MM.1S (cell line): ENCODE measurements around the gene PTX3.

ENCODE experiments used
- DNase-seq: peaks from one replicate; pipeline ENCODE4 v3.0.0-alpha.2; 2015
- H2AFZ ChIP-seq: fragments of 300-600 bp; sonication (generic); 2 replicates; pipeline ENCODE4 v1.6.0; 2016; ENCODE audit warnings: antibody characterized with exemption, low read length
- H3F3A ChIP-seq: fragments of 300-600 bp; sonication (generic); 2 replicates; pipeline ENCODE4 v1.6.1; 2016; ENCODE audit warnings: mild to moderate bottlenecking, antibody characterized with exemption, low read length, moderate library complexity, mixed read lengths; ENCODE audit not compliant: insufficient read depth
- H3K27ac ChIP-seq: fragments of 300-600 bp; sonication (generic); 2 replicates; pipeline ENCODE4 v1.5.1; 2016; ENCODE audit warnings: mild to moderate bottlenecking, low read length
- H3K27me3 ChIP-seq: fragments of 300-600 bp; sonication (generic); replicated peaks from 2 replicates; pipeline ENCODE4 v1.6.0; 2016; ENCODE audit warnings: low read length; ENCODE audit not compliant: insufficient read depth
- H3K36me3 ChIP-seq: fragments of 300-600 bp; sonication (generic); replicated peaks from 2 replicates; pipeline ENCODE4 v1.6.1; 2016; ENCODE audit warnings: mild to moderate bottlenecking, low read length, mixed read lengths; ENCODE audit not compliant: insufficient read depth
- H3K4me1 ChIP-seq: fragments of 300-600 bp; sonication (generic); 2 replicates; pipeline ENCODE4 v1.6.1; 2016; ENCODE audit warnings: low read length, mixed read lengths
- H3K4me2 ChIP-seq: fragments of 300-600 bp; sonication (generic); 2 replicates; pipeline ENCODE4 v1.6.0; 2016; ENCODE audit warnings: low read depth, low read length
- H3K4me3 ChIP-seq: fragments of 300-600 bp; sonication (generic); 2 replicates; pipeline ENCODE4 v1.5.1; 2016; ENCODE audit warnings: low read length, mixed read lengths
- H3K79me2 ChIP-seq: fragments of 300-600 bp; sonication (generic); 2 replicates; pipeline ENCODE4 v1.6.1; 2016; ENCODE audit warnings: mixed run types, low read length, mixed read lengths
- H3K9ac ChIP-seq: fragments of 300-600 bp; sonication (generic); 2 replicates; pipeline ENCODE4 v1.6.1; 2016; ENCODE audit warnings: low read length, mixed read lengths
- H3K9me2 ChIP-seq: fragments of 300-600 bp; sonication (generic); replicated peaks from 2 replicates; pipeline ENCODE4 v1.6.1; 2016; ENCODE audit warnings: mild to moderate bottlenecking, low read length, mixed read lengths; ENCODE audit not compliant: insufficient read depth
- H3K9me3 ChIP-seq: fragments of 300-600 bp; sonication (generic); replicated peaks from 2 replicates; pipeline ENCODE4 v1.6.1; 2016; ENCODE audit warnings: mild to moderate bottlenecking, low read length, mixed read lengths; ENCODE audit not compliant: insufficient read depth
- H4K20me1 ChIP-seq: fragments of 300-600 bp; sonication (generic); 2 replicates; pipeline ENCODE4 v1.6.1; 2016; ENCODE audit warnings: mild to moderate bottlenecking, low read length, moderate library complexity, mixed read lengths; ENCODE audit not compliant: insufficient read depth
- EZH2 ChIP-seq: fragments of 300-600 bp; sonication (generic); optimal IDR thresholded peaks from 2 replicates; pipeline ENCODE3; 2017; ENCODE audit warnings: low read depth, mild to moderate bottlenecking, antibody characterized with exemption, low read length, mixed read lengths
- EZH2phosphoT487 ChIP-seq: fragments of 300-600 bp; sonication (generic); IDR thresholded peaks from 2 replicates; pipeline ENCODE4 v1.6.1; 2018; ENCODE audit warnings: antibody characterized with exemption, low read length
- TF ChIP-seq, protein P1 (sequence below): fragments of 300-600 bp; sonication (generic); IDR thresholded peaks from 2 replicates; pipeline ENCODE4 v1.5.1; 2016; ENCODE audit warnings: antibody characterized with exemption, low read length, mixed read lengths

PTX3 gene

DNA sequence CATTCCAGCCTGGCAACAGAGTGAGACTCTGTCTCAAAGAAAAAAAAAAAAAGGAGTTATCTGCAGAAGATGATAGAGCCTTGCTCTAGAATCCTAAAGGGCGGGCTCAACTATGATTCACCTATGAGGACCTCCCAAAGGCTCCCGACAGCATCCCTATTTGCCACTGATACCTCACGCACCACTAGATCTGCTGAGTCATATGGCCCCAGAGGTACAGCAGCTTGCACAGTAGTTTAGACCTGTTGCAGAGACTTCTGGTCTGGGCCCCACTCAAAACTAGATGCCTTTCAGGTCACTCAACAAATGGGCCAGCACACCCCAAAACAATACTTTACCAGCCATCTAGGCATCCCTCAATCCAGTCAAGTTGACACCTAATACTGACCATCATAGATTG lies 38.1 kb upstream of the PTX3 start:
- Histone ChIP-seq H3K4me2 (no peak overlapping the region), H3K4me3 (no peak overlapping the region), H3K27me3 (no peaks in the 10 kb centered on the region), H3F3A (no peaks in the 10 kb centered on the region), H3K27ac (no peak overlapping the region), H4K20me1 (no peaks in the 10 kb centered on the region), H3K9me2 (no peaks in the 10 kb centered on the region), H2AFZ (no peak overlapping the region), H3K4me1 (no peaks in the 10 kb centered on the region), H3K9ac (no peak overlapping the region), H3K36me3 (no peaks in the 10 kb centered on the region), H3K79me2 (no peaks in the 10 kb centered on the region), H3K9me3 (no peaks in the 10 kb centered on the region)
- TF ChIP-seq EZH2phosphoT487: no peak
- no peak for TF ChIP-seq EZH2
- TF ChIP-seq, protein P1, sequence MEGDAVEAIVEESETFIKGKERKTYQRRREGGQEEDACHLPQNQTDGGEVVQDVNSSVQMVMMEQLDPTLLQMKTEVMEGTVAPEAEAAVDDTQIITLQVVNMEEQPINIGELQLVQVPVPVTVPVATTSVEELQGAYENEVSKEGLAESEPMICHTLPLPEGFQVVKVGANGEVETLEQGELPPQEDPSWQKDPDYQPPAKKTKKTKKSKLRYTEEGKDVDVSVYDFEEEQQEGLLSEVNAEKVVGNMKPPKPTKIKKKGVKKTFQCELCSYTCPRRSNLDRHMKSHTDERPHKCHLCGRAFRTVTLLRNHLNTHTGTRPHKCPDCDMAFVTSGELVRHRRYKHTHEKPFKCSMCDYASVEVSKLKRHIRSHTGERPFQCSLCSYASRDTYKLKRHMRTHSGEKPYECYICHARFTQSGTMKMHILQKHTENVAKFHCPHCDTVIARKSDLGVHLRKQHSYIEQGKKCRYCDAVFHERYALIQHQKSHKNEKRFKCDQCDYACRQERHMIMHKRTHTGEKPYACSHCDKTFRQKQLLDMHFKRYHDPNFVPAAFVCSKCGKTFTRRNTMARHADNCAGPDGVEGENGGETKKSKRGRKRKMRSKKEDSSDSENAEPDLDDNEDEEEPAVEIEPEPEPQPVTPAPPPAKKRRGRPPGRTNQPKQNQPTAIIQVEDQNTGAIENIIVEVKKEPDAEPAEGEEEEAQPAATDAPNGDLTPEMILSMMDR: no peak
- no peak for DNase-seq

DNA sequence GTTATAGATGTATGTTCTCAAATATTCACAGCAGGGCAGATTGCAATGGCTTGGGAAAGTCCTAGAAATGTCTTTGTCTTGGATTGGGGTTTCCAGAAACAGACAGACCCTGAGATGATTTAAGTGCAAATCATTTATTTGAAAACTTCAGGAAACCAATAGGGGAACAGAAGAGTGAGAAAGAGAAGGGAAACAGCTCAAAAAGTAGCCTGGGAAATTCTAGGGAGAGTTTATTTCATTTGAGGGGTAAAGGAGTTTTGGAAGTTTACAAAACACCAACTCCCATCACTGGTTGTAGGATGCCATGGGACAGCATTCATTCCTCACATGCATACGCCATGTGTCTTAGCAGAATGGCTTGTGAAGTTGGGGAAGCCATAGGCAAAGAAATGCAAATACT lies 32.3 kb upstream of the PTX3 start:
- Histone ChIP-seq H3K9me2 (no peaks in the 10 kb centered on the region), H3K36me3 (no peaks in the 10 kb centered on the region), H3K4me2 (no peak overlapping the region), H3K79me2 (no peaks in the 10 kb centered on the region), H3F3A (no peaks in the 10 kb centered on the region), H4K20me1 (no peaks in the 10 kb centered on the region), H3K9me3 (no peaks in the 10 kb centered on the region), H3K4me3 (no peak overlapping the region), H3K4me1 (no peaks in the 10 kb centered on the region), H3K27ac (no peak overlapping the region), H2AFZ (no peak overlapping the region), H3K9ac (no peak overlapping the region), H3K27me3 (no peaks in the 10 kb centered on the region)
- no peak for DNase-seq
- TF ChIP-seq, protein P1: no peak
- TF ChIP-seq EZH2phosphoT487: no peak
- TF ChIP-seq EZH2: no peak

DNA sequence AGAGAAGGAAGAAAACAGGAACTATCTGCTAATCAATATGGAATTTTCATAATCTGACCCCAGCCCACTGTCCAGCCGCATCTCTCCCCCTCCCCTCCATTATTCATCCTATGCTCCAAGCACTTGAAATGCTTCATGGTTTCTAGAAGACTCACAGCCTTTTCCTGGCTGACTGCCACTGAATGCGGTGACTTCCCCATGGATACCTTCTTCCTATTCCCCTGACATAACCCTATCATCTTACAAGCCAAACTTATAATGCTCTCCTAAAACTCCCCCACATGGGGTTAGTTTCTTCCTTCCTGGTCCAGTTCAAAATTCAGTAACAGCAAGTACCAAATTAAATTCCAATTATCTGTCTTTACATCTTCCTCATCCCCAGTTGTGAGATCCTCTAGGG lies 31.2 kb upstream of the PTX3 start:
- no peaks in the 10 kb centered on the region for H3K27me3 ChIP-seq
- no peak overlapping the region for H3K4me2 ChIP-seq
- no peaks in the 10 kb centered on the region for H3K36me3 ChIP-seq
- DNase-seq: no peak
- H4K20me1 ChIP-seq: no peaks in the 10 kb centered on the region
- no peaks in the 10 kb centered on the region for H3K9me2 ChIP-seq
- H2AFZ ChIP-seq: no peak overlapping the region
- TF ChIP-seq EZH2: no peak
- TF ChIP-seq, protein P1: no peak
- no peak for TF ChIP-seq EZH2phosphoT487
- H3F3A ChIP-seq: no peaks in the 10 kb centered on the region
- H3K9me3 ChIP-seq: no peaks in the 10 kb centered on the region
- no peak overlapping the region for H3K27ac ChIP-seq
- no peaks in the 10 kb centered on the region for H3K79me2 ChIP-seq
- H3K4me1 ChIP-seq: no peaks in the 10 kb centered on the region
- no peak overlapping the region for H3K4me3 ChIP-seq
- no peak overlapping the region for H3K9ac ChIP-seq
